Urinary bladder (tissue), 4 donors: Measurements from ENCODE around the gene PMS1. TPM values are rescaled to one million over a fixed set of nuclear protein-coding genes. Genes with fewer than 3 reads are reported as not detected.

Experiments
- DNase-seq: peaks from one replicate; pipeline ENCODE4 v3.0.0-alpha.2; 2015; ENCODE audit errors: extremely low spot score
- H3K27ac ChIP-seq: one replicate; pipeline ENCODE4 v1.5.1; 2013; ENCODE audit warnings: low read depth, mild to moderate bottlenecking, moderate library complexity
- H3K36me3 ChIP-seq: one replicate; pipeline ENCODE4 v1.6.1; 2013; ENCODE audit warnings: mild to moderate bottlenecking, moderate library complexity; ENCODE audit not compliant: insufficient read depth
- H3K4me1 ChIP-seq: one replicate; pipeline ENCODE4 v1.6.1; 2013; ENCODE audit warnings: mild to moderate bottlenecking, moderate library complexity; ENCODE audit not compliant: insufficient read depth
- H3K4me3 ChIP-seq: one replicate; pipeline ENCODE4 v1.5.1; 2013; ENCODE audit warnings: low read depth, low read length
- WGBS: extraction: QIAGEN DNeasy Blood & Tissue Kit; methylation state at CpG from one replicate; pipeline ENCODE4 v1.1.7; 2013; 5-methylcytosine and 5-hydroxymethylcytosine counted together
- polyA plus RNA-seq: library from polyadenylated mRNA; stranded (reverse); fragments of 200-250 nt; gene quantifications from one replicate; pipeline ENCODE4 v1.2.3, GENCODE V29; 2013
- total RNA-seq: library from RNA; depleted of rRNA; stranded (reverse); fragments of >200 nt; gene quantifications from one replicate; pipeline ENCODE4 v1.2.3, GENCODE V29; 2014
- donor health status: healthy with polysubstance abuse.
- donor health status: healthy.

Gene PMS1
- total and polyA plus RNA-seq, 2 donors, result 8.6 to 69.4 TPM

DNA sequence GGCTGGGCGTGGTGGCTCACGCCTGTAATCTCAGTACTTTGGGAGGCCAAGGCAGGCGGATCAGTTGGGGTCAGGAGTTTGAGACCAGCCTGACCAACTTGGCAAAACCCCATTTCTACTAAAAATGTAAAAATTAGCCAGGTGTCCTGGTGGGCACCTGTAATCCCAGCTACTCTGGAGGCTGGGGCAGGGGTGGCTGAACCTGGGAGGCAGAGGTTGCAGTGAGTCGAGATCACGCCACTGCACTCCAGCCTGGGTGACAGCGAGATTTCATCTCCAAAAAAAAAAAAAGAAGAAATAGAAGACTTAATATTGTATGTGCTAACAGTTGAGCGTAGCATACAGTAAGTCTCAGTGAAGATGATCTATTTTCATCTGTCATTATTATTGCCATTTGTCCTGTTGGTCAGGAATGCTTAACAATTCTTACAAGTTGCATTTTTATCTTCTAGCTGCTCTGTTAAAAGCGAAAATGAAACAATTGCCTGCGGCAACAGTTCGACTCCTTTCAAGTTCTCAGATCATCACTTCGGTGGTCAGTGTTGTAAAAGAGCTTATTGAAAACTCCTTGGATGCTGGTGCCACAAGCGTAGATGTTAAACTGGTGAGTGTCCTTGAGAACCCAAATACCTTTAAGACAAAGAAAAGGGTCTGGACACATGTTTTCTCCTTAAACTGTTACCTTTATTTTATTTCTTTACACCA lies 7.2 kb downstream of the PMS1 start:
- no peaks in the 10 kb centered on the region for H3K4me1 ChIP-seq
- peaks cover 3% of the 10 kb centered on the region for H3K36me3 ChIP-seq
- DNase-seq, result no peak
- H3K4me3 ChIP-seq, result no peak overlapping the region
- H3K27ac ChIP-seq, result no peak overlapping the region
- 92% methylated on average over 12 of the region's 12 CpGs for WGBS

DNA sequence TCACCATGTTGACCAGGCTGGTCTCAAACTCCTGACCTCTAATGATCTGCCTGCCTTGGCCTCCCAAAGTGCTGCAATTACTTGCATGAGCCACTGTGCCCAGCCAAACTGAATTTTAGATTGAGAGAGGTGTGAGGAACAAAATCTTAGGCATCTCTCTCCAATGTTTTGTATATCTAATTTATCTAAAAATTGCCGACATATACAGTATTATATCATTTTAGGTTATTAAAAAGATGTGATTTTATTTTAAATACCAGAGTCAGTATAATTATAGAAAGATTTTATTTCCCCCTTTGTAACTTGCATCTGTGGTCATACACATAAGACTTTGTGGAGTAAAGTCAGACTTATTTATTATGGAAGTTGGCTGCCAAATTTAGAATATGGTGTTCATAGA lies 10.1 kb downstream of the PMS1 start:
- 94% methylated on average over 1 of the region's 1 CpG for WGBS
- H3K4me3 ChIP-seq, result no peak overlapping the region
- no peak overlapping the region for H3K27ac ChIP-seq
- DNase-seq, result no peak
- H3K4me1 ChIP-seq, result no peaks in the 10 kb centered on the region
- H3K36me3 ChIP-seq, result peaks cover 3% of the 10 kb centered on the region

DNA sequence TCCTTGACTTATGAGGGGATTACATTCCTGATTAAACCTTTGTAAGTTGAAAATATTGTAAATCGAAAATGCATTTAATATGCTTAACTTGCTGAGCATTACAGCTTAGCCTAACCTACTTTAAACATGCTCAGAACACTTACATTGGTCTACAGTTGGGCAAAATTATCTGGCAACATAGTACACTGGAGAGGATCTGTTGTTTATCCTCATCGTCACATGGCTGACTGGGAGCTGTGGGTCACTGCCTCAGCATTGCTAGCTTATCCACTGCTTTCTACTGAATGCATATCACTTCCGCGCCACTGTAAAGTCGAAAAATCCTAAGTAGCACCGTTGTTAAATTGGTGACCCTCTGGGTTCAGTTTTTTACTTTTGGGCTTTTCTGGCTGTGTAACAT lies 13.7 kb downstream of the PMS1 start:
- Histone ChIP-seq H3K4me3 (no peak overlapping the region), H3K4me1 (no peaks in the 10 kb centered on the region), H3K27ac (no peak overlapping the region), H3K36me3 (peaks cover 2% of the 10 kb centered on the region)
- WGBS, result 84% methylated on average over 6 of the region's 6 CpGs
- DNase-seq, result no peak

DNA sequence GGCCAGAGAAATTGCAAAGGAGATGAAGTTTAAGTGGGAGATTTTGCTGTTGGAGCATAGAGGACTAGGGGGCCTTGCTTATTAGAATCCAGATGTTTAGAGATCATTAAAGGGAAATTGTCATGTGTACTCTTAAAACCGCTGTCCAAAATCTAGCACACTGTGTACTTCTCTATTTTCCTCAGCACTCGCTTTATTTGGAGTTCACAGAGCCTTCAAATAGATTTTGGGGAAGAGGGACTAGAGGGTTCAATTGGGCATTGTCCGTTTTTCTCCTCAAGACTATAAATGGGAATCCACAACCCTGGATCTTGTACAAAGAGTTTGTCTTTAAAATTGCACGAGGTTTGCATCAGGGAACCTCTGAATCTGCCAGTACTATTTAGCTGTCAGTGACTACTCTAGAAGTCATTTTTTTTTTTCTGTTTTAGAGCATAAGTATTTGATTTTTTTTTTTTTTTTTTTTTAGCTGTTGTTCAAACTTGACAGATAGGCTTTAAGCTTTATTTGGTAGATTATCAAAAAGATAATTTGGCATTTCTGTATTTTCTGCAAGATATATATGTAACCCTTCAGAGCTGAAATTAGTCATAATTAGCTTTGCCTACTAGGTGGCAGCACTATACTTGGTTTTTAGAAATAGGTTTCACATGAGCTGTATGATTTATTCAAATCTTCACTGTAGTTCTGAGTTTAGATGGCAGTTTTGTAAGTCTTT lies 14.2 kb downstream of the PMS1 start:
- DNase-seq, result no peak

DNA sequence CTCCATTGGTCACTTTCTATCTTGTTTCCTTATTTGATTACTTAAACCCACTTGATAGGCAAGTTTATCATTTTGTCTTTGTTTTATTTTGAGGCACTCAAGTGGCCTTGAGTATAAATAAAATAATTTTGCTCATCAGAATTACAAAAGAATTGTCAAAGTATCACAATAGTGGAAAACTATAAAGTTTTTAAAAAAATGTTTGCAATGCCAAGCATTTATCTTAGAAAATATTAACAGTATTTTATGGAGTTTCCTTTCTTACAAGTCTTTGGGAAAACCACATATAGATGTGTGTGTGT lies 14.7 kb downstream of the PMS1 start:
- no peak overlapping the region for H3K4me3 ChIP-seq
- H3K27ac ChIP-seq, result no peak overlapping the region
- no peak for DNase-seq
- no peaks in the 10 kb centered on the region for H3K4me1 ChIP-seq
- peaks cover 2% of the 10 kb centered on the region for H3K36me3 ChIP-seq

More for the DNA sequence above, 14.2 kb downstream of the PMS1 start:
- Histone ChIP-seq H3K36me3 (peaks cover 2% of the 10 kb centered on the region), H3K4me3 (no peak overlapping the region), H3K27ac (no peak overlapping the region), H3K4me1 (no peaks in the 10 kb centered on the region)
- 62% methylated on average over 4 of the region's 4 CpGs for WGBS

DNA sequence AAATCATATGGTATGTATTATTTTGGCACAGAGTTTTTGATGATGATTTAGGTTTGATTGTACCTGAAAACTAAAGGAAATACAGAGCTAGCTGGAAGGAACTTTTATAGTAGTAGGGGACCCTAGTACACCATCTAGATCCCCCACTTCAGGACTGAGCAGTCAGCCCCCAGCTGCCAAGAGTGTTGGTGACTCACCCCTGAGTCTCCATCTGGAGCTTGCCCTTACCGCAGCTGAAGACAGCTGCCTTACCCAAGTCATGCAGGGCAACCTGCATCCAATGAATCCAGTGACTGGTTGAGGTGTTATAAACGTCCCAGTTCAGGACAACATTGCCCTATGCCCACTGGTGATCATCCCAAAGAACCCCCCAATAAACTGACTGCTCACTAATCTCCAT lies 15.3 kb downstream of the PMS1 start:
- Histone ChIP-seq H3K4me1 (no peaks in the 10 kb centered on the region), H3K27ac (no peak overlapping the region), H3K36me3 (peaks cover 2% of the 10 kb centered on the region), H3K4me3 (no peak overlapping the region)
- WGBS, result 81% methylated on average over 2 of the region's 2 CpGs
- no peak for DNase-seq

DNA sequence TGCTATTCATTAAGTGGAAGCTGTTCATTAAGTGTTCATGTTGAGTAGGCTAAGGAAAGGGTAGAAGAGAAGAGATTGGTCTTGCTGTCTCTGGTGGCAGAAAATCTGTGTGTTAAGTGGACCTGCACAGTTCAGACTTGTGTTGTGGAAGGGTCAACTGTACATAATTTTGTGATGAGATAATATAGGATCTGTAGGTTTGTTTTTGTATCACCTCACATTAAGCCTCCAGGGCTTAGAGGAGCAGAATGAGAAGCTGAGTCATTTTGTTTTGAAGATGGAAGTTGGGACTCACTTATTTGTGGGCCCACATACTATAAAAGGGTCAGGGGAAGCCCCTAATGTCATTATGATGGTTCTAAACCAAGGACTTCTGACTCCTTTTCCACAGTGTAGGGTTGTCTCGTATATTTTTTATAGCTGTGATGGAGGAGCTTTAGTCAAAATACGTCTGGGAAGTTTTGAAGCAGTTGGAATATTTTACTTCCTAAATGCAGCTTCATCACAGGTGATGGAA lies 18.2 kb downstream of the PMS1 start:
- Histone ChIP-seq H3K4me1 (no peaks in the 10 kb centered on the region), H3K4me3 (no peak overlapping the region), H3K36me3 (peaks cover 3% of the 10 kb centered on the region), H3K27ac (no peak overlapping the region)
- WGBS, result 80% methylated on average over 2 of the region's 2 CpGs
- DNase-seq, result no peak

DNA sequence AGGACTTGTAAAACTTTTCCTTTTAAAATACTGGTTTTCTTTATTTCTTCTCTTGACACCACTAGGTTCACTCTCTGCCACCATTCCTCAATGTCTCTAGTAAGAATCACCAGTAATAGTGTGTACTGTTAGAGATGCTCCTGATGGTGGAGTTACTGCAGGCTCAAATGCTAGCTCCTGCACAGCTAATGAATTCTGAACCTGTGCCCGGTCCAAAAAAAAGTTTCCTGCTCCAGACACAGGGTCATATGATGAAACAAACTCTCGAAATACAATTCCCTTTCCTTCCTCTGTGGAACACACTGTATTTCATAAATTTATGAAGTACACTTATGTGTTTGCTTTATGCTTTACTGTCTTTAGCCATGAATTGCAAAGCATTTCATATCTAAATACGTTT lies 19.2 kb downstream of the PMS1 start:
- no peak overlapping the region for H3K4me3 ChIP-seq
- no peak for DNase-seq
- H3K4me1 ChIP-seq, result no peaks in the 10 kb centered on the region
- H3K36me3 ChIP-seq, result peaks cover 3% of the 10 kb centered on the region
- H3K27ac ChIP-seq, result no peak overlapping the region
- WGBS, result 83% methylated on average over 3 of the region's 3 CpGs

DNA sequence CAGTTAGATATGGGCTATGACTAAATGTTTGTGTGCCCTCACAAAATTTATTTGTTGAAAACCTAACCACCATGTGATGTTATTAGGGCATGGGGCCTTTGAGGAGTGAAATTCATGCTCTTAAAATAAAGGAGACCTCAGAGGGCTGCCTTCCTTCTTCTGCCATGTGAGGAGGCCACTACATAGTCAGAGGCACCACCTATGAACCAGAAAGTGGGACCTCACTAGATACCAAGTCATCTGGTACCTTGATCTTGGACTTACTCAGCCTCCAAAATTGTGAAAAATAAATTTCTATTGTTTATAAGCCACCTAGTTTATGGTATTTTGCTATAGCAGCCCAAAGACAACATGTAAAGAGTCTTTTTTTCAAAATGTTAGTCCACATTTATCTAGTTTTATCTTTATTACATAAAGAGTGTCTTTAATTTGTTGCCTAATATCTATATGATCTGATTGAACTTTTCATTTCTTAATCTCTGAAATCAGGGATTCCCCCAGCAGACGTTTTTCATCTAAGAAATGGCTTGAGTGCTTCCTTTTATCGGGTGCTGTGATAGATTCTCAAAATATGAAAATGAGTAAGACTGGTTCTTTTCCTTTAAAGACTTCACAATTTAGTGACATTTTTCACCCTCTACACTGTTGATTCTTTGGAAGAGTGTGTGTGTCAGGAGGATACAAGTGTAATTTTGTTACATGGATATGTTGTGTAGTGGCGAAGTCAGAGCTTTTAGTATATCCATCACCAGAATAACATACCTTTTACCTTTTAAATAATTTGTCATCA lies 34.2 kb downstream of the PMS1 start:
- Histone ChIP-seq H3K36me3 (peaks cover 2% of the 10 kb centered on the region), H3K27ac (no peak overlapping the region), H3K4me1 (no peaks in the 10 kb centered on the region), H3K4me3 (no peak overlapping the region)
- WGBS, result 82% methylated on average over 3 of the region's 3 CpGs
- no peak for DNase-seq

DNA sequence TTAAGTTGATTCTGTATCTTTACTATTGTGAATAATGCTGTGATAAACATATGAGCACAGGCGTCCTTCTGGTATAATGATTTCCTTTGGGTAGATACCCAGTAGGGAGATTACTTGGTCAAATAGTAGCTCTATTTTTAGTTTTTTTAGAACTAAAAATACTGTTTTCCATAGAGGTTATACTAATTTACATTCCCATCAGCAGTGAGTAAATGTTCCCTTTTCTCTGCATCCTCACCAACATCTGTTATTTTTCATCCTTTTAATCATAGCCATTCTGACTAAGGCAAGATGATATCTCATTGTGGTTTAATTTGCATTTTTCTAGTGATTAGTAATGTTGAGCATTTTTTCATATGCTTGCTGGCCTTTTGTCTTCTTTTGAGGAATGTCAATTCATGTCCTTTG lies 35.1 kb downstream of the PMS1 start:
- peaks cover 2% of the 10 kb centered on the region for H3K36me3 ChIP-seq
- H3K27ac ChIP-seq, result no peak overlapping the region
- no peaks in the 10 kb centered on the region for H3K4me1 ChIP-seq
- DNase-seq, result no peak
- WGBS, result 96% methylated on average over 1 of the region's 1 CpG
- no peak overlapping the region for H3K4me3 ChIP-seq

DNA sequence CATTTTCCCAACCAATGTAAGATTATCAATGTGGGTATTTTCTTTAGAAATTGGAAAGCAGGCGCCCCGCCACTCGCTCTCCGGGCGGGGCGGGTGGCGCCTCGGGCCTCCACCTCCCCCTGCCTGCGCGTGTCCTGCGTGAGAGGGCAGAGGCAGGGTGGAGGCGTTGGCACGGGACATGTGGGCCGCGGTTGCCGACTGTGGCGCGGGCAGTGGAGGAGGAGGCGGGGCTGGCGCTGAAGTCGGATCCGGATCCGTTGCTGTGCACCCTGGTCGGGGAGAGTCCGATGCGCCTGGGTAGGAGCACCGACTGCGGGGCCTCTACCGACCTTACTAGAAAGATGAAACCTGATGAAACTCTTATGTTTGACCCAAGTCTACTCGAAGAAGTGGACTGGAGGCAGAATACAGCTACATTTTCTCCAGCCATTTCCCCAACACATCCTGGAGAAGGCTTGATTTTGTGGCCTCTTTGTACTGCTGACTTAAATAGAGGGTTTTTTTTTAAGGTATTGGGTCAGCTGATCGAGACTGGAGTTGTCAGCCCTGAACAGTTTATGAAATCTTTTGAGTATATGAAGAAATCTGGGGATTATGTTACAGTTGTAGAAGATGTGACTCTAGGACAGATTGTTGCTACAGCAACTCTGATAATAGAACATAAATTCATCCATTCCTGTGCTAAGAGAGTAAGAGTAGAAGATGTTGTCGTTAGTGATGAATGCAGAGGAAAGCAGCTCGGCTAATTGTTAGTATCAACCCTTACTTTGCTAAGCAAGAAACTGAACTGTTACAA lies 37.9 kb downstream of the PMS1 start:
- DNase-seq, result no peak
- H3K4me1 ChIP-seq, result no peaks in the 10 kb centered on the region
- H3K4me3 ChIP-seq, result no peak overlapping the region
- H3K27ac ChIP-seq, result no peak overlapping the region
- WGBS, result 93% methylated on average over 33 of the region's 33 CpGs
- H3K36me3 ChIP-seq, result peaks cover 2% of the 10 kb centered on the region

DNA sequence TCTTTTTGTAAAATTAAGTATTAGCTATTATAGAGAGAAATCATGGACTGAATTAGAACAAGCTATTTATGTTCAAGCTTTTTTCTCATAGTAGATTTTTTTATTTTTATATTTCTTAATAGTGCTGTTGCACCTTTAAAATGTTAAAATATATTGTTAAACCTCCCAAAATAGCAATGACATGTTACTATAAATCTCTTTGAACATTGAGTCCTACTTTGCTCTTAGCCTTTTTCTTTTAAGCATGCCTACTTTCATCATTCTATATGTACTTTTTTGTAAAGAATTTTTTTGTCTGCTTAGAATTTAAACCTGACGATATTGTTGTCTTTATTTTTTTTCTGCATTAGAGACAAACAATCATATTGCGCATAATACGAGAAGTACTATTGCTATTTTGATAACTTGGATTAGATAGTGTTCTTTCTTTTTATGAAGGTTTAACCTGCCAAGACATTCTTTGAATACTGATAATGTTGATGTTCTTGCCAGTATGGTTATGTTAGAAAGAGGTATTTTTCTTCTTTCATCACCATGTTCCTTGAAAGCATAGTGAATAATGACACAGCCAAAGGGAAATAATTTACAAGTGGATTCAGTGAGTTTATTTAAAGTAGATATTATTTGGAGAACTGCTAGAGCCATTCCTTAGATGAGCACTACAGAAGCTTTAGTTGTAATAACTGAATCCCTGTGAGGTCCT lies 40.6 kb downstream of the PMS1 start:
- WGBS, result 56% methylated on average over 3 of the region's 3 CpGs
- Histone ChIP-seq H3K27ac (no peak overlapping the region), H3K36me3 (peaks cover 2% of the 10 kb centered on the region), H3K4me3 (no peak overlapping the region), H3K4me1 (no peaks in the 10 kb centered on the region)
- DNase-seq, result no peak

DNA sequence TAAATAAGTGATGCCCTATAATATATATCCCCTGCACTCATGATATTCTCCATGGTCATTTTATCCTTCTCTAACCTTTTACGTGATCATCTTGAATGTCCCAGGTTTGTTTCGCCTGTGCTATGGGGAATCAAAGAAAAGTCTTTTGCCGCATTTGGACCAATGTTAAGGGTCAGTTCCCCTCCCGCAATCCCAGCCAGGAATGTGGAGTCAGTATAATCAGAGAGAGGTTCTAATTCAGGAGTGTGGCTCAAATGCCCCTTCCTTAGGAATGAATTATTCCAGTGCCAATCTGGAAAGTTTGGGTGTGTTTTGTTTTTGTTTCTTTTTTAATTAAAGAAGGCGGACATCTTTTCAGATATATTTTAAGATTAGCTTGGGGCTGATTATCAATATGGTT lies 41.8 kb downstream of the PMS1 start:
- WGBS, result 97% methylated on average over 5 of the region's 5 CpGs
- no peak for DNase-seq
- Histone ChIP-seq H3K27ac (no peak overlapping the region), H3K36me3 (no peaks in the 10 kb centered on the region), H3K4me3 (no peak overlapping the region), H3K4me1 (no peaks in the 10 kb centered on the region)
